ENCODE results near the gene KIAA0930. TPM values are rescaled to one million over a fixed set of nuclear protein-coding genes. Genes with fewer than 3 reads are reported as not detected.

The KIAA0930 gene
- total and polyA plus RNA-seq, 10 donors, result 32.6 to 93.1 (median 58.1) TPM

DNA sequence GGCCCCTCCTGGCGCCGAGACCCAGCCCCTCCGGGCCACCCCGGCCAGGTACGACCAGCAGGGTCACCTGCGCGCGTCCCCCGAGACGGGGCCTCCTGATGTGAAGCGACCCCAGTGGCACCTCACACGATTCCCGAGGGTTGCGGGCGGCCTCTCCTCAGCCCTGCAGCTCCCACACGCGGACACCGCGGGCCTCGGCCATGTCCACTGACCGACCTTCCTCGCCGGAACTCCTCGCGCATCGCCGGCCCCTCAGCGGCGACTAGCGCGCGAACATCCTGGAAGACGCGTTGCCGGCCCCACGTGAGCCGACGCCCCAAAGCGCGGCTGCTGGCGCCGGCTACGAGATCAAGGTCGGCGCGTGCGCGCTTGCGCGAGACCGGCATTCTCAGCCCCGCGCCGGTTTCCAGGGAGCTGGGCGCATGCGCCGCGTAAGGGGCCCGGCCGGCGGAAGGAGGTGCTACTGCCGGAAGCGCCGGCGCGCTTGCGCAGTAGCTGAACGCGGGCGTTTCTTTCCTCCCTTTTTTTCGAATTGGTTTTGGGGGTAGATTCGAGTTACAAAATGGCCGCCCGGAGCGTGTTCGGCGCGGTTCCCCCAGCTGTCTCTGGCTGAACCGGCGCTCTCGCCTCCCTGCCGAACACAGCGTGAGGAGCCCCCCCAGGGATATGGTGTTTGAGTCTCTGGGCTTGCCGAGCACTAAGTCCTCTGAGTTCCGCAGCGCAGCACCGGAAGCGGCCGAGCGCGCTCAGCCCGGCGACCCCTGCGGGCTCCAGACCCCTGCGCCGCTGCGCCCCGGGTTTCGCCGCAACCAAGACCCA lies 77.0 kb downstream of the KIAA0930 start, which contains the start of gene NUP50:
TSS of gene NUP50 (plus strand) at position 475 of the 819 bp plus-strand sequence. CDS start 4,253 bp downstream, outside the sequence.
- DNase-seq, result peak; percentile 98
- H3K4me1 ChIP-seq, result peaks cover 33 to 90% (median 68%) of the 10 kb centered on the region in 6 donors
- no peaks in the 10 kb centered on the region for H3K9me3 ChIP-seq
- 0 to 1% (median 0%) methylated on average over 26 to 100 of the region's 100 CpGs for WGBS, 5 donors
- H3K36me3 ChIP-seq, result peaks cover 0 to 30% (median 10%) of the 10 kb centered on the region in 6 donors
- intact Hi-C loops (cut with DNase I; ENCODE audit: low total_unique reads), result loop anchor here (10.0 kb wide), 1 partner anchor 81 kb away; the partner anchor contains the start of gene KIAA0930
- peak within 1 kb of the TSS; percentile 75 to 97 (median 88) for H3K4me3 ChIP-seq
- peak within 1 kb of the TSS; percentile 87 to 97 (median 96) for H3K27ac ChIP-seq
- TF ChIP-seq, protein P1, sequence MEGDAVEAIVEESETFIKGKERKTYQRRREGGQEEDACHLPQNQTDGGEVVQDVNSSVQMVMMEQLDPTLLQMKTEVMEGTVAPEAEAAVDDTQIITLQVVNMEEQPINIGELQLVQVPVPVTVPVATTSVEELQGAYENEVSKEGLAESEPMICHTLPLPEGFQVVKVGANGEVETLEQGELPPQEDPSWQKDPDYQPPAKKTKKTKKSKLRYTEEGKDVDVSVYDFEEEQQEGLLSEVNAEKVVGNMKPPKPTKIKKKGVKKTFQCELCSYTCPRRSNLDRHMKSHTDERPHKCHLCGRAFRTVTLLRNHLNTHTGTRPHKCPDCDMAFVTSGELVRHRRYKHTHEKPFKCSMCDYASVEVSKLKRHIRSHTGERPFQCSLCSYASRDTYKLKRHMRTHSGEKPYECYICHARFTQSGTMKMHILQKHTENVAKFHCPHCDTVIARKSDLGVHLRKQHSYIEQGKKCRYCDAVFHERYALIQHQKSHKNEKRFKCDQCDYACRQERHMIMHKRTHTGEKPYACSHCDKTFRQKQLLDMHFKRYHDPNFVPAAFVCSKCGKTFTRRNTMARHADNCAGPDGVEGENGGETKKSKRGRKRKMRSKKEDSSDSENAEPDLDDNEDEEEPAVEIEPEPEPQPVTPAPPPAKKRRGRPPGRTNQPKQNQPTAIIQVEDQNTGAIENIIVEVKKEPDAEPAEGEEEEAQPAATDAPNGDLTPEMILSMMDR (IDR thresholded peaks at IDR 0.05 in 8 of 11, conservative IDR thresholded peaks at IDR 0.05 in 3 of 11), result peak in 3 of 11 experiments; percentile 29 to 40 (median 29)
- TF ChIP-seq POLR2A (IDR thresholded peaks at IDR 0.05), result peak in 1 of 3 donors; percentile 63
- TF ChIP-seq POLR2AphosphoS5 (IDR thresholded peaks at IDR 0.05), result peak; percentile 95 to 98 (median 96)
- no peaks in the 10 kb centered on the region for H3K27me3 ChIP-seq (replicated peaks in 1 of 7)

DNA sequence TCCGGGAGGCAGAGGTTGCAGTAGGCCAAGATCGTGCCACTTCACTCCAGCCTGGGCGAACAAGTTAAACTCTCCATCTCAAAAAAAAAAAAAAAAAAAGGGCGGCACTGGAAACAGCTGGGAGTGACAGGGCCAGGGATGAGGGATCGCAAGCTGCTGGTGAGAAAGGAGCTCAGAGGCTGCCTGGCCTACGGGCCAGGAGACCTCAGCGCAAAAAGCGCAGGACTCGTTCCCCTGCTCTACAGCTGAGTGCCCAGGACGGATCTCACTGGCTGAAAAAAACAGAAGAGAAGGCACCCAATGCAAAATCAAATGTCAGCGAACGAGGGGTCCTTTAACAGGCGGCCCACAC lies 77.6 kb downstream of the KIAA0930 start:
- WGBS, 5 donors, result 6 to 16% (median 6%) methylated on average over 12 to 13 of the region's 13 CpGs
- H3K4me1 ChIP-seq, result peaks cover 33 to 90% (median 70%) of the 10 kb centered on the region in 6 donors

DNA sequence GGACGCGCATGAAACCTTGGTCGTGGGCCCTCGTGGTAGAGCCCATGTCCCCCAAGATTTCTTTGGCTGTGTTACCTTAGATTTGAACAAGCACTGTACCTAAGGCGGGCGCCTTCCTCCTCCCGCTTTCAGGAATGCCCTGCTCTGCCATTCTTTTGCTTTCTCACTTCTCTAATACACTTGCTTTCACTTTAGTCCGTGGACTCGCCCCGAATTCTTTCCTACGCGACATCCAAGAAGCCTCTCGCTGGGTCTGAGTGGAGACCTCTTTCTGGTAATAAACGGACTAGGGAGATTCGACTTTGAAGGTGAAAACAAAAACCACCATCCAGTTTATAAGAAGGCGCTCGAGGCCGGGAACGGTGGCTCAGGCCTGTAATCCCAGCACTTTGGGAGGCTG lies 78.2 kb downstream of the KIAA0930 start:
- TF ChIP-seq, protein P1 (IDR thresholded peaks at IDR 0.05 in 8 of 11, conservative IDR thresholded peaks at IDR 0.05 in 3 of 11), result no peak
- TF ChIP-seq POLR2A (IDR thresholded peaks at IDR 0.05) (no peak), POLR2AphosphoS5 (IDR thresholded peaks at IDR 0.05) (no peak)
- WGBS, 5 donors, result 71 to 86% (median 83%) methylated on average over 18 to 19 of the region's 19 CpGs
- DNase-seq, result no peak
- Histone ChIP-seq H3K27me3 (replicated peaks in 1 of 7) (no peaks in the 10 kb centered on the region), H3K36me3 (peaks cover 0 to 24% (median 6%) of the 10 kb centered on the region in 6 donors), H3K4me3 (peak overlapping the region in 7 of 8 donors; percentile 85 to 97 (median 89)), H3K9me3 (no peaks in the 10 kb centered on the region), H3K27ac (peak overlapping the region in 7 of 8 donors; percentile 92 to 97 (median 96)), H3K4me1 (peaks cover 33 to 90% (median 74%) of the 10 kb centered on the region in 6 donors)
- intact Hi-C loops (cut with DNase I; ENCODE audit: low total_unique reads), result loop anchor here (10.0 kb wide), 1 partner anchor 82 kb away; the partner anchor contains the start of gene KIAA0930

More for the DNA sequence above, 77.6 kb downstream of the KIAA0930 start:
- TF ChIP-seq, protein P1 (IDR thresholded peaks at IDR 0.05 in 8 of 11, conservative IDR thresholded peaks at IDR 0.05 in 3 of 11), result no peak
- TF ChIP-seq POLR2A (IDR thresholded peaks at IDR 0.05), result no peak
- no peak for TF ChIP-seq POLR2AphosphoS5 (IDR thresholded peaks at IDR 0.05)
- DNase-seq, result no peak
- intact Hi-C loops (cut with DNase I; ENCODE audit: low total_unique reads), result loop anchor here (10.0 kb wide), 1 partner anchor 82 kb away; the partner anchor contains the start of gene KIAA0930
- Histone ChIP-seq H3K27ac (peak overlapping the region; percentile 87 to 97 (median 96)), H3K27me3 (replicated peaks in 1 of 7) (no peaks in the 10 kb centered on the region), H3K9me3 (no peaks in the 10 kb centered on the region), H3K36me3 (peaks cover 0 to 24% (median 4%) of the 10 kb centered on the region in 6 donors), H3K4me3 (peak overlapping the region; percentile 75 to 97 (median 88))

All from spleen (tissue), 11 donors.